Endothelial cell (in vitro differentiated cells): ENCODE measurements around the gene PRKD1. TPM values are rescaled to one million over a fixed set of nuclear protein-coding genes. Genes with fewer than 3 reads are reported as not detected.
"Not testable (repeated sequence)": the region's sequence is repeated elsewhere in the genome, so short reads cannot be mapped to it uniquely, and the experiment has no call there.

Experiments used
- DNase-seq: peaks from one replicate; pipeline ENCODE4 v3.0.0; 2021; ENCODE audit warnings: low spot score
- H3K27ac Mint-ChIP-seq: one replicate; pipeline ENCODE4 v1.8.0; 2021; ENCODE audit warnings: mixed read lengths, inconsistent platforms; ENCODE audit not compliant: unreplicated experiment
- H3K27me3 Mint-ChIP-seq: one replicate; pipeline ENCODE4 v1.8.0; 2021; ENCODE audit warnings: mild to moderate bottlenecking, moderate library complexity, mixed read lengths, inconsistent platforms; ENCODE audit not compliant: unreplicated experiment
- H3K36me3 Mint-ChIP-seq: one replicate; pipeline ENCODE4 v1.8.0; 2021; ENCODE audit warnings: mild to moderate bottlenecking, low read depth, mixed read lengths, inconsistent platforms; ENCODE audit not compliant: unreplicated experiment
- H3K4me1 Mint-ChIP-seq: one replicate; pipeline ENCODE4 v1.8.0; 2021; ENCODE audit warnings: mild to moderate bottlenecking, mixed read lengths, inconsistent platforms; ENCODE audit not compliant: unreplicated experiment
- H3K4me3 Mint-ChIP-seq: one replicate; pipeline ENCODE4 v1.8.0; 2021; ENCODE audit warnings: mild to moderate bottlenecking, mixed read lengths, inconsistent platforms; ENCODE audit not compliant: unreplicated experiment
- H3K9me3 Mint-ChIP-seq: one replicate; pipeline ENCODE4 v1.8.0; 2021; ENCODE audit warnings: mixed read lengths, inconsistent platforms; ENCODE audit not compliant: unreplicated experiment
- CTCF ChIP-seq: fragments of 200-600 bp; sonication (generic); IDR thresholded peaks from one replicate; pipeline ENCODE4 v1.5.0; 2021; ENCODE audit warnings: antibody characterized with exemption; ENCODE audit not compliant: unreplicated experiment
- total RNA-seq: library from RNA; stranded (reverse); fragmentation: NEBNext Ultra II Directional; extraction: Animal tissue kit (Norgen Biotek cat#: 25700); gene quantifications from one replicate; pipeline ENCODE4 v1.2.1, GENCODE V29; 2021; ENCODE audit not compliant: unreplicated experiment

Gene PRKD1
- total RNA-seq, 1 donor from 2014 or later = 9.0 TPM

DNA sequence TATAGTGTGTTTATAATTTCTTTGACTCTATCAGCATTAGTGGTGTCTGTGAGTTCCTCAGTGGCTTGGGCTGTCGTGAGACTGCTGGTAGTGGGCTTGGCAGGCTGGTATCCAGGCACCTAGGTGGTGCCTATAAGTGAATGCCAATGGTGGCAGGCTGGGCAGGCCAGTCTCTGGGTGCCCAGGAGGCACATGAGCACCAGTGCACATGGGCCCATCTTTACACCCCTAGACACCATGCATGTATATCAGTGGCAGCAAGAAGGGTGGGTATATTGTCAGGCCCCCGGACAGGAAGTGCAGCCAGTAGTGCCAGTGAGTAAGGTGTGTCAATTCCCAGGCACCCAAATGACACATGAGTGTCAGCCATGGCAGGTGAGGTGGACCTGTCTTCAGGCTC is 138.2 kb downstream of the PRKD1 start:
- Mint-ChIP-seq H3K4me3 (no peak overlapping the region), H3K27me3 (no peaks in the 10 kb centered on the region), H3K27ac (no peak overlapping the region), H3K9me3 (no peaks in the 10 kb centered on the region), H3K36me3 (no peaks in the 10 kb centered on the region), H3K4me1 (no peaks in the 10 kb centered on the region)
- no peak for DNase-seq
- no peak for TF ChIP-seq CTCF

- DNase-seq = no peak
- no peaks in the 10 kb centered on the region for H3K9me3 Mint-ChIP-seq
- no peak overlapping the region for H3K4me3 Mint-ChIP-seq
- no peaks in the 10 kb centered on the region for H3K36me3 Mint-ChIP-seq
- TF ChIP-seq CTCF = no peak
- H3K27ac Mint-ChIP-seq = no peak overlapping the region
- H3K27me3 Mint-ChIP-seq = no peaks in the 10 kb centered on the region
- H3K4me1 Mint-ChIP-seq = no peaks in the 10 kb centered on the region
These were observed 139.6 kb downstream of the PRKD1 start for GRCh38 chr14:29788093-29788492.

- no peak overlapping the region for H3K4me3 Mint-ChIP-seq
- H3K27me3 Mint-ChIP-seq = no peaks in the 10 kb centered on the region
- H3K4me1 Mint-ChIP-seq = no peaks in the 10 kb centered on the region
- no peak for TF ChIP-seq CTCF
- no peak for DNase-seq
- no peak overlapping the region for H3K27ac Mint-ChIP-seq
- H3K9me3 Mint-ChIP-seq = no peaks in the 10 kb centered on the region
- H3K36me3 Mint-ChIP-seq = no peaks in the 10 kb centered on the region
These were observed 144.1 kb downstream of the PRKD1 start for GRCh38 chr14:29783556-29783955.

- DNase-seq = no peak
- H3K9me3 Mint-ChIP-seq = no peaks in the 10 kb centered on the region
- TF ChIP-seq CTCF = no peak
- H3K4me1 Mint-ChIP-seq = no peaks in the 10 kb centered on the region
- no peak overlapping the region for H3K27ac Mint-ChIP-seq
- H3K4me3 Mint-ChIP-seq = no peak overlapping the region
- no peaks in the 10 kb centered on the region for H3K27me3 Mint-ChIP-seq
- no peaks in the 10 kb centered on the region for H3K36me3 Mint-ChIP-seq
These were observed 145.6 kb downstream of the PRKD1 start for GRCh38 chr14:29782041-29782440.

GRCh38 chr14:29777142-29777541 is 150.5 kb downstream of the PRKD1 start:
- not testable (repeated sequence) for H3K27me3 Mint-ChIP-seq, H3K27ac Mint-ChIP-seq, H3K4me3 Mint-ChIP-seq, H3K4me1 Mint-ChIP-seq, DNase-seq, H3K36me3 Mint-ChIP-seq, H3K9me3 Mint-ChIP-seq

GRCh38 chr14:29773990-29774389 is 153.7 kb downstream of the PRKD1 start:
- Mint-ChIP-seq H3K4me1 (no peaks in the 10 kb centered on the region), H3K9me3 (no peaks in the 10 kb centered on the region), H3K36me3 (peaks cover 5% of the 10 kb centered on the region), H3K4me3 (no peak overlapping the region), H3K27me3 (no peaks in the 10 kb centered on the region), H3K27ac (no peak overlapping the region)
- TF ChIP-seq CTCF = no peak
- no peak for DNase-seq
